ENCODE data around the gene GALNT15. TPM values are rescaled to one million over a fixed set of nuclear protein-coding genes. Genes with fewer than 3 reads are reported as not detected.

Gene GALNT15
- polyA plus RNA-seq, 4 donors, result 1.6 to 2.3 (median 2.0) TPM

DNA sequence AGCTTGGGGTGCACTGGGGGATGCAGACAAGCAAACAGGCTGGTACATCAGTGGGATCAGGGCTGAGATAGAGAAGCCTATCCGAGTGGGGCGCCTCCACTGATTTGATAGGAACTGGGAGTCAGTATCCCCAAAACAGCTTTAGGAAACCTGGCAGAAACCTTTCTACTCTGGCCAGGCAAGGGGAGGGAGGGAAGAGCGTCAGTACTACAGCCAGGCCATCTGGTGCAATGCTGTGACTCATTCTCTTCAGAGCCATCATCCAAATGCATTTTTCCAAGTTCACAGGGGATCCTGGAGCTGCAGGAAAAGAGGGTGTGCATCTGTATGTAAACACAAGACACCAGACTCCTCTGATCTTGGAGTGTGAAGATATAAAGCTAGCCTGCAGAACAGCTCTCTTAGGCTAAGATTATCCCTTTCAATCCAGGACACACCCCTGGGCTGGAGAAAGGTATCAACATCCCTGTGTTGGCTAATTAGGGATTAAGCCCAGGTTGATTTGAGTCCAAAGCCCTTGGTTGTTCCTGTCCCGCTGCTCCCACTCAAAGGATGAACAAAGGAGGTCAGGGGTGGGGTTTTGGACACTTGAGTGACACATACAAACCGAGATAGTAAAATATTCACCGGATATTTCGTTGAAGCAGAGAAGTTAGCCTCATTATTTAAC is 9.3 kb downstream of the GALNT15 start:
- no peak for DNase-seq (ENCODE audit: low read depth in 4 of 4, low spot score in 3 of 4)

DNA sequence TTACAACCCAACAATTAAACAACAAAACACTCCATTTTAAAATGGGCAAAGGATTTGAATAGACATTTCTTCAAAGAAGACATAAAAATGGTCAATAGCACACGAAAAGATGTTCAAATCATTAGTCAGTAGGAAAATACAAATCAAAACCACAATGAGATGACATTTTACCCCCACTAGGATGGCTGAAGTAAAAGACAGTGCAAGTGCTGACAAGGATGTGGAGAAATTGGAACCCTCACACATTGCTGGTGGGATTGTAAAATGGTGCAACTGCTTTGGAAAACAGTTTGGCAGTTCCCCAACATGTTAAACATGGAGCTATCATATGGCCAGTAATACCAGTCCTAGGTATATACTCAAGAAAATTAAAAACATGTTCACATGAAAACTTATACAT is 11.6 kb downstream of the GALNT15 start:
- no peak for DNase-seq (ENCODE audit: low read depth in 4 of 4, low spot score in 3 of 4)

GRCh38 chr3:16186565-16186964 is 12.1 kb downstream of the GALNT15 start:
- no peak for DNase-seq (ENCODE audit: low read depth in 4 of 4, low spot score in 3 of 4)

DNA sequence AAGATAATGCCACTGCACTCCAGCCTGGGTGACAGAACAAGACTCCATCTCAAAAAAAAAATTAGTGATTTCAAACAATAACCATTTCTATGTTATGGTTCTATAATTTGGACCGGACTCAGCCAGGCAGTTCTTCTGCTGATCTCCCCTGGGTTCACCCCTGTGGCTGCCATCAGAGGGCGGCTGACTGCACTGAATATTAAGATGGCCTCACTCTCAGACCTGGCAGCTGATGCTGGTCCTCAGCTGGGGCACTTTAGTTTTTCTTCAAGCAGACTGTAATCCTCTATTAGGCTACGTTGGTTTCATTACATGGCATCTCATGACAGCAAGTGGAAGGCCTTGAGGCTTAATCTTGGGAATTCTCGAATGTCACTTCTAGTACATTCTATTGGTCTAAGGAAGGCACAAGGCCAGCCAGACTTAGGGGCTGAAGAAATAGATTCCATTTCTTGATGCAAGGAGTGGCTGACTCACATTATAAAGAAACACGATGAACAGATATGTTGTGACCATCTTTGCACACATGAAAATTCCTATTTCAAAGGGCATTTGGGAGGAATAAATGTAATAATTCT is 12.8 kb downstream of the GALNT15 start:
- no peak for DNase-seq (ENCODE audit: low read depth in 4 of 4, low spot score in 3 of 4)

DNA sequence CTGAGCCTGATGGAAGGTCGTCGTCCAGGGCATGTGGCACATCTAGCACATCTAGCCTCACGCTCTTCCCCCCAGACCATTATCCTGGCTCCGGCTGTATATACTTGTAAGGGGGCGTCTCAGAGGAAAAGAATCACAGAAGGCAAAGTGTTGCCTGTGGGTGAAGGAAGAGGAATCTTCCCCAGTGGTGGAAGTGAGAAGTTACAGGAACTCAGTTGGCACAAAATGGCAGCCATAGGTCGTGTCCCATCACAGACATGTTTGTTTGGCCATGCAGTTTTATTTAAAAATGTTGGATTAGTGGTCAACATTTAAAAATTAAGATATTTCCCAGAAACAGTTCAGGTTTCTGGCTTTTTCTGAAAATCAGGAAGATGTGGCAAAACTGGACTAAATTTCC is 13.6 kb downstream of the GALNT15 start:
- no peak for DNase-seq (ENCODE audit: low read depth in 4 of 4, low spot score in 3 of 4)

DNA sequence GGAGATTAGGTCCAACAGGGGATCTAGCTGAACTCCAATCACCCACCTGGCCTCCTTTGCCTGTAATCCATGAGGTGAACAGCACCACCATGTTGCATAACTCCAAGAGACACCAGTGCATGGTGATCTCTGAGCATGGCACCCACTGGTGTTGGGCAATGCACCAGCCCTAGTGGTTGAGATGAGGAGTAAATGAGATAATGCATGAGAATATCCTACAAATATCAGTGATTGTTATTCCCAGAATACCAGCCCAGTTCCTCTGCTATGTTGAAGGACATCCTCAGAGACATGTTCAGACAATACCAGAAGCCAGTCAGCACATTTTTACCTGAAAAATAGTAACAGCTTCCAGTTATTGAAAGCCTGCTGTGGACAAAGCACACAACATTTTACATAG is 14.7 kb downstream of the GALNT15 start:
- no peak for DNase-seq (ENCODE audit: low read depth in 4 of 4, low spot score in 3 of 4)

GRCh38 chr3:16190704-16191103 is 16.2 kb downstream of the GALNT15 start:
- no peak for DNase-seq (ENCODE audit: low read depth in 4 of 4, low spot score in 3 of 4)

- DNase-seq (ENCODE audit: low read depth in 4 of 4, low spot score in 3 of 4), result no peak
Observed at GRCh38 chr3:16191591-16191990, 17.1 kb downstream of the GALNT15 start.

- no peak for DNase-seq (ENCODE audit: low read depth in 4 of 4, low spot score in 3 of 4)
Observed at GRCh38 chr3:16192176-16192811, 17.8 kb downstream of the GALNT15 start.

GRCh38 chr3:16198427-16198826 is 23.9 kb downstream of the GALNT15 start:
- no peak for DNase-seq (ENCODE audit: low read depth in 4 of 4, low spot score in 3 of 4)

DNA sequence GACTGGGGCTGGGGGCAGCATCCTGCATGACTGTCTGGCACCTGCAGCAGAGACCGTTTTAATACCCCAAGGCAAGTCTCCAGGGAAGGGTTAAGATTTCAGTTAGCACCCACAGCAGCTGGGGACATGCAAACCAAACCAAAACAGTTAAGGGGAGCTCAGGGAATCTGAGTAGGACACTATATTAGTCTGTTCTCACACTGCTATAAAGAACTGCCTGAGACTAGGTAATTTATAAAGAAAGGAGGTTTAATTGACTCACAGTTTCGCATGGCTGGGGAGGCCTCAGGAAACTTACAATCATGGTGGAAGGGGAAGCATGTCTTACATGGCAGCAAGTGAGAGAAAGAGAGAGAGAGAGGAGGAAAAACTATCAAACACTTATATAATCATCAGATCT is 25.3 kb downstream of the GALNT15 start:
- DNase-seq (ENCODE audit: low read depth in 4 of 4, low spot score in 3 of 4), result no peak

- no peak for DNase-seq (ENCODE audit: low read depth in 4 of 4, low spot score in 3 of 4)
Observed at GRCh38 chr3:16200411-16200810, 25.9 kb downstream of the GALNT15 start.

DNA sequence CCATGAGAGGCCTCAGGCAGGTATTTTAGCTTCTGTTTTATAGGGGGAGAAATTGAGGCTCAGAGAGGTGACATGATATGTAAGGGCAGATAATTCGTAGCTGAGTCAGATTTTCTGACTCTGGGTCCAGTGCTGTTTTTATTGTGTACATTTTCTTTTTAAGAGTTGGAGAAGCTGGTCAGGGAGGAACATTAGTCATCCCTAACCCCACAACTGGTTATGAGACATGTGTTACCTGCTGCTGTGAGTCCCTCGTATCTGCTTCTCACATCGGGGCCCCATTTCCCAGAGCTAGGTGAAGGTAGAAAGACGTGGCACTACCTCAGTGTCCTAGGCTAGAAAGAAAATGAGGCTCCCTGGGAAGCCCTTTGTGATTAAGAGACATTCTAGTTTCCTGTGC is 28.6 kb downstream of the GALNT15 start:
- DNase-seq (ENCODE audit: low read depth in 4 of 4, low spot score in 3 of 4), result no peak

DNA sequence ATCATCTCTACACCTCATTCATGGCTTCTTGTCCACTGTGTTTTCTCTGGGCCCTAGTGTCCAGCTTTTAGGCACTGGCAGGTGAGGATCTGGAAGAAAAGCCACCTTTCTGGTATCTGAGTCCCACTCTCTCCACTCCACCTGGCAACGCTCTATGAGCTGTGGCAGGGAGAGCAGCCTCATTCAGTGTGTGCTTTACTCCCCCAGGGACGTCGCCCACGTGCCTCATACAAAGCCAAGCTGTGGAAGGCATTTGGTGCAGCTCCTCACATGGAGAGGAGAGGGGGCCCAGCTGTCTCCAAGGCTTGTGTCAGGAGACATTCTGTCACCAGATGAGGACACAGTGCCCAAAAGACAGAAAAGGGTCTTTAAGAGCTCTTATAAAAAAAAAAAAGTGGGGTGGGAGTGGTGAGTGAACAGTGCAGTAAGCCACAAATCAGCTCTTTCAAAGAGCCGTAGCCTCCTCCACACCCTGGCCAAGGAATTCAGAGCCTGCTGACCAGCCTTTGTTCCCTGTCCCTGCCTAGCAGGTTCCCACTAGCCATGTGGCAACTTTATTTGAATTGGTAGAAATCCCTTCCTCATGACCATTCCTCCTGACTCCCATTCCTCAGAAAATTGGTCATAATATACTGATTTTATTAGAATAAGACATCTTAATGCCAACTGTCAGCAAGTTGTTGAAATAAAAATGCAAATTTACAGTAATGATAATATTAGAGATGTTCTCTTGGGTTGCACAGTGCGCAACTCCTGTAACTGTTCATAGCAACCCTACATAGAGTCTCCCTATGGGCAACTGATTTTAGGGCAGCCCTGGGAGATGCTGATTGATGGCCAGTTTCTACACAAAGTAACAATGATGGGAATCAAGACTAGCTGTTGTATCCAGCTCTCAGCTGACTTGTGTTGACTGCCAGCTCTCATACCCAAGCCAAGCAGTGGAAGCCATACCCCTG is 29.5 kb downstream of the GALNT15 start:
- DNase-seq (ENCODE audit: low read depth in 4 of 4, low spot score in 3 of 4), result no peak

DNA sequence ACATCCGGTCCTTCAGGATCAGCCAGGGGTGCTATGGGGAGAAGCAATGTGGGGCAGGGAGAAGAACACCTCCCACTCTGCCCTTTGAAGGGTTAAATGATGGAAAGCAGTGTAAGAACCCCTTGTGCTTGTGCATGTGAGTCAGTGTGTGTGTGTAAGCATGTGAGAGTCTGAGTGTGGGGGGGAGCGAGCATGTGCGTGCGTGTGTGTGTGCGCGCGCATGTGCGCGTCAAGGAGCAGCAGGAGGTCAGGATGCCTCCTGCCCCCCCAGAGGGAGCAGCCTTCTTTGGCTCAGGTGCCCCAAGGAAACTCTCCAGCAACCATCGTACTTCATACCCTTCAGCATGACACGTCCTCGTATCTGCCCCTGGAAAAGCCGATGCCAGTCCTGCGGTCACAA is 30.3 kb downstream of the GALNT15 start:
- no peak for DNase-seq (ENCODE audit: low read depth in 4 of 4, low spot score in 3 of 4)

DNA sequence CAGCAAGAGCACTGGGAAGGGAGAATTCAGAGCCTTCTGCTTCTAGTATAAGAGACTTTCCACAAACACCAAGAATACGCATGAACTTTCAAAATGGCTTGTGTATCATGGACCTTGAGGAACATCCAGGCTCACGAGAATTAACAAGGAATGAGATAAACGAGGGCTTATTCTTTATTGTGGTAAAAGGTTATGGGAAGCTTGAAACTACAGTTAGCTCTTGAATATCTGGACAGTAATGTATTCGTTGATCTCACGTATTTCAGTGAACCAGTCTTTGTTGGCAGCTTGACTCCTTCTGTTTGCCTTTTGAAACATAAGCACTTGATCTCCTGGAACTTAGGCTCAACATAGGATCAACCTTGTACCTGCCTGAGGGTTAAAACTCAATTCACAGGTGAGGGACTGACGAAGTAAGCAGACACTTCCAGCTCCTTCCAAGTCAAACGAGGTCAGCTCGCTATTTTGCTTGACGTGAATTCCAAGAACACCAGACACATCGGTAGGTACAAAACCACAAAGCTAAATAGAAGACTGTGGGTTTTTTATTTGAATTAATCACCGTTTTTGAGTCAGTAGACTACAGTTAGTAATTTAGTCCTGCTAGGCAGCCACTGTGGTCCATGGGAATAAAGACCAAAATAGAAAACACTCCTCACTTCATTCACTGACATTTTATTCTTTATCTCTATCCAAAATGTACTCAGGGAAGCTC is 30.8 kb downstream of the GALNT15 start:
- no peak for DNase-seq (ENCODE audit: low read depth in 4 of 4, low spot score in 3 of 4)

DNA sequence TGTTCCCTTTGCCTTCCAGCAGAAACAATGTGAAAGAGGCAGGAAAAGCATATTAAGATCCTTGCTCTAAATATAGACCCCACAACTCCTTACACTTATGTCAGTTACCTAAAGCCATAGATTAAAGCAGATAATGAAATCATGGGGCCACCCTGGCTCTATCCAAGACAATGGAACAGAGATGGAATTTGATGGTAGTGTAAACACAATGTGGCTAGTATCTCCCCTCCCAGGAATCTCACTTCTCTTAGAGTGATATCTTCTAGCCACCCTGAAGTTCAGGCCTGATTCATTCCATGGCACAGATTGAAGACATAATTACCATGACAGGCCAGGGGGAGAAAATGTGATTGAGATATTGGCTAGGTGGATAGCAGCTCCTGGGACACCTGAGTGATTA is 32.6 kb downstream of the GALNT15 start:
- DNase-seq (ENCODE audit: low read depth in 4 of 4, low spot score in 3 of 4), result no peak

DNA sequence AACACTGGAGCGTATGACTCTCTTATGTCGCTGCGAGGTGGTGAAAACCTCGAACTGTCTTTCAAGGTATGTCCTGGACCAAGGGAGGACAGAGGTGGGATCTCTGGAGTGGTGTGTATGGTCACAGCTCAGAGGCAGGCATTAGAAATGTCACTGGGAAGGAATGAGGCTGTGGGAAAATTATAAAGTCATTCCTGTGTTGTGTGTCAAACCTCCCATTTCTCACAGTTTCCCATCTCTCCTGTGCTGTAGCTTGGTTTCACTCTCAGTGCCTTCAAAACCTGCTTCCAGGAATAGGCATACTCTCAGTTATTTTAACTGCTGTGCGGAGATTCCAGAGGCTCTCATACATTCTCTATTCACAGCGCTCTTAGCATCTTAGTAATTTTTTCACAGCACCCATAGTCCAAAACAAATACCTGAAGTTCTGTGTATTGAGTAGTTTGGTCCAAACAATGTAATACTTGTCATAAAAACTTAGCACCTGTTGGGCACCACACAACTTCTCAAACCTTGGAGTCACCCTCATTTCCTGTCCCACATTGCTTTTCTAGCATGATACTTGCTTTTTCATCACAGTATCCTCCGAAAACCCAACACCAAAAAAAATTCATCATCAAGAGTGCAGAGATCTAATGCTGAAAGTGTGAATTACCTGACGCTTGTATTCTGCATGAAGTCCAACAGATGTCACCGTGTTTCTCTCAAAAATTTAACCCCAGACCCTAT is 36.9 kb downstream of the GALNT15 start:
- no peak for DNase-seq (ENCODE audit: low read depth in 4 of 4, low spot score in 3 of 4)

GRCh38 chr3:16214366-16214765 is 39.9 kb downstream of the GALNT15 start:
- no peak for DNase-seq (ENCODE audit: low read depth in 4 of 4, low spot score in 3 of 4)

GRCh38 chr3:16216373-16216935 is 42.0 kb downstream of the GALNT15 start:
- DNase-seq (ENCODE audit: low read depth in 4 of 4, low spot score in 3 of 4), result no peak

Measured in left renal pelvis (tissue), 4 donors.